ENCODE measurements around the gene DIS3L. TPM values are rescaled to one million over a fixed set of nuclear protein-coding genes. Genes with fewer than 3 reads are reported as not detected.

DIS3L gene
- total and polyA plus RNA-seq, 2 donors (not counting 3 experiments of a cell fraction or from before 2014, with no cell fraction given), result 7.8 to 27.9 TPM

DNA sequence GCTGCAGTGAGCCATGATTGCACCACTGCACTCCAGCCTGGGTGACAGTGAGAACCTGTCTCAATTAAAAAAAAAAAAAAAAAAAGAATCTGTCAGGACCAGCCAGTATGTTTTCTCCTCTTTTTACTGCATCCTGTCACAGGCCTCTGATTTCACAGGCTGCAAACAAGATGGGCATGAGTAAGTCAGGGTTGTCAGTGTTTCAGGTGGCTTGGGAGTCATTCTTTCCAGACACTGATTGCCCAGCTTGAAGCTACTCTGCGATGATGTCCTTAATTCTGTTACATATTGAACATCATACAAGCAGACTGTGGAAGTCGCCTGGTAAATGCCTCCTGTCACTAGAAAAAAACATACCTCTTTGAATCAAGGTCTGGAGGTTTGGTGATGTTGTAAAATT, 18.8 kb downstream of the DIS3L start:
- Histone ChIP-seq H3K9me3 (replicated peaks; ENCODE audit: control insufficient read depth, insufficient read depth, low read length) (no peaks in the 10 kb centered on the region), H3K79me2 (ENCODE audit: control insufficient read depth, insufficient read depth, low read length) (no peaks in the 10 kb centered on the region), H3K36me3 (ENCODE audit: control insufficient read depth in 2 of 2, extremely low read depth in 1 of 2, insufficient read depth in 2 of 2, low read length in 2 of 2) (peaks cover 0 to 9% of the 10 kb centered on the region in 2 experiments), H3K4me1 (ENCODE audit: control insufficient read depth, extremely low read depth, insufficient read depth, low read length) (no peaks in the 10 kb centered on the region), H2AFZ (ENCODE audit: low read depth, low read length) (no peak overlapping the region), H3K27me3 (ENCODE audit: control insufficient read depth in 2 of 2, insufficient read depth in 2 of 2, low read length in 2 of 2) (no peaks in the 10 kb centered on the region), H3K9me1 (replicated peaks; ENCODE audit: control insufficient read depth, extremely low read depth, insufficient read depth, low read length) (no peaks in the 10 kb centered on the region), H3K27ac (ENCODE audit: insufficient read depth, low read depth, low read length) (no peak overlapping the region), H3K4me3 (replicated peaks in 1 of 3; ENCODE audit: insufficient read depth in 1 of 3, low read depth in 1 of 3, low read length in 3 of 3) (no peak overlapping the region), H4K20me1 (replicated peaks; ENCODE audit: control insufficient read depth, extremely low read depth, insufficient read depth, low read length) (no peaks in the 10 kb centered on the region), H3K4me2 (ENCODE audit: insufficient read depth, low read length) (no peak overlapping the region), H3K9ac (replicated peaks; ENCODE audit: extremely low read depth, insufficient read depth, low read length) (no peak overlapping the region)
- DNase-seq (ENCODE audit: low read depth, low spot score) (no peak), FAIRE-seq (no peak)
- ChIA-PET CTCF (interaction anchor here (2.2 kb wide), 1 partner anchor 186 kb away, joined by 6 read pairs; no protein-coding TSS in a partner anchor), POLR2A (no interaction called here)
- dilution Hi-C loops (cut with MboI; ENCODE audit: extremely low pct_ligation_motif_present, low sequenced_read_pairs) (loop anchor here (25.0 kb wide), 1 partner anchor 100 kb away; no protein-coding TSS in a partner anchor), intact Hi-C loops (cut with micrococcal nuclease) (no loop called here)
- no TSS peak for BruUV-seq (replicated peaks)
- no peak for TF ChIP-seq GATA2 (IDR thresholded peaks at IDR 0.05; ENCODE audit: insufficient read depth, insufficient read length, low read depth, low read length)
- TF ChIP-seq POLR2A (IDR thresholded peaks at IDR 0.05; ENCODE audit: low read depth, low read length), result no peak
- TF ChIP-seq JUN (IDR thresholded peaks at IDR 0.05; ENCODE audit: borderline replicate concordance, insufficient read depth, insufficient read length, low read depth), result no peak
- no peak for TF ChIP-seq CTCF (IDR thresholded peaks at IDR 0.05; ENCODE audit: extremely low read depth in 1 of 2, insufficient read depth in 1 of 2, low read depth in 1 of 2, low read length in 2 of 2)
- TF ChIP-seq POLR2AphosphoS5 (IDR thresholded peaks at IDR 0.05; ENCODE audit: insufficient read depth, low read depth, low read length), result no peak
- TF ChIP-seq EZH2 (IDR thresholded peaks at IDR 0.05; ENCODE audit: borderline replicate concordance, low read depth, low read length, severe bottlenecking), result no peak
- TF ChIP-seq FOS (IDR thresholded peaks at IDR 0.05; ENCODE audit: borderline replicate concordance, insufficient read depth, low read length), result no peak
- TF ChIP-seq MYC (IDR thresholded peaks at IDR 0.05; ENCODE audit: low read depth, low read length), result no peak
